Spleen (tissue), 11 donors: ENCODE data around the gene TRIM66. TPM values are rescaled to one million over a fixed set of nuclear protein-coding genes. Genes with fewer than 3 reads are reported as not detected.
"Not testable (repeated sequence)": the region's sequence is repeated elsewhere in the genome, so short reads cannot be mapped to it uniquely, and the experiment has no call there.

Experiments used
- DNase-seq: peaks from one replicate; pipeline ENCODE4 v3.0.0-alpha.2; 2020
- H3K27ac ChIP-seq, 8 donors: fragments of 200-600 bp; sonication (generic) in 7 of 8; 1 replicate in 4 of 8; 2 replicates in 4 of 8; pipeline versions ENCODE4 v1.5.0 to v1.8.0; 2016 to 2021; ENCODE audit warnings: inconsistent platforms in 4 of 8, mild to moderate bottlenecking in 4 of 8, moderate library complexity in 1 of 8
- H3K27me3 ChIP-seq, 7 donors: fragments of 200-600 bp; sonication (generic) in 6 of 7; replicated peaks in 1 of 7; 1 replicate in 4 of 7; 2 replicates in 3 of 7; pipeline versions ENCODE4 v1.5.0 to v1.8.0; 2016 to 2021; ENCODE audit warnings: inconsistent platforms in 3 of 7, mild to moderate bottlenecking in 1 of 7
- H3K36me3 ChIP-seq, 6 donors: fragments of 200-600 bp; sonication (generic) in 5 of 6; 1 replicate in 4 of 6; 2 replicates in 2 of 6; pipeline versions ENCODE4 v1.5.0 to v1.8.0; 2016 to 2021; ENCODE audit warnings: inconsistent platforms in 2 of 6
- H3K4me1 ChIP-seq, 6 donors: fragments of 200-600 bp; sonication (generic) in 5 of 6; 1 replicate in 3 of 6; 2 replicates in 3 of 6; pipeline versions ENCODE4 v1.5.0 to v1.8.0; 2016 to 2021; ENCODE audit warnings: inconsistent platforms in 3 of 6
- H3K4me3 ChIP-seq, 8 donors: fragments of 200-600 bp; sonication (generic) in 7 of 8; 1 replicate in 4 of 8; 2 replicates in 4 of 8; pipeline versions ENCODE4 v1.5.0 to v1.8.0; 2016 to 2021; ENCODE audit warnings: inconsistent platforms in 4 of 8, mild to moderate bottlenecking in 4 of 8, moderate library complexity in 2 of 8
- H3K9me3 ChIP-seq, 8 donors: fragments of 200-600 bp; sonication (generic) in 7 of 8; 1 replicate in 4 of 8; 2 replicates in 4 of 8; pipeline versions ENCODE4 v1.5.0 to v1.8.0; 2016 to 2021; ENCODE audit warnings: inconsistent platforms in 4 of 8
- POLR2A ChIP-seq, 3 donors: fragments of 450-650 bp; IDR thresholded peaks; one replicate each; pipeline ENCODE4 v1.5.1; 2017; ENCODE audit warnings: antibody characterized with exemption in 3 of 3, mild to moderate bottlenecking in 1 of 3
- POLR2AphosphoS5 ChIP-seq, 3 donors: sonication (generic); formaldehyde crosslinking; IDR thresholded peaks; one replicate each; pipeline ENCODE4 v1.5.1; 2017; ENCODE audit warnings: antibody characterized with exemption in 3 of 3
- WGBS, 5 donors: extraction: QIAGEN DNeasy Blood & Tissue Kit in 3 of 5; methylation state at CpG; one replicate each; pipeline versions ENCODE4 v1.1.5 to v1.1.7; 2013 to 2018; 5-methylcytosine and 5-hydroxymethylcytosine counted together
- intact Hi-C: fragments of 100-400 bp; cut with DNase I; formaldehyde crosslinking; loops from one replicate; pipeline ENCODE4 v1.15.0; 2023; ENCODE audit warnings: low total_unique reads
- polyA plus RNA-seq, 3 donors: library from polyadenylated mRNA; stranded (reverse); fragments of 200-250 nt; gene quantifications; one replicate each; pipeline ENCODE4 v1.2.1, GENCODE V29; 2013
- total RNA-seq, 7 donors: library from RNA; depleted of rRNA in 3 of 7; stranded (reverse); fragments of >200 nt in 3 of 7; fragmentation: NEBNext Ultra II Directional in 4 of 7; extraction: Animal tissue kit (Norgen Biotek cat#: 25700) in 4 of 7; gene quantifications; one replicate each; pipeline versions ENCODE4 v1.1.0 to v1.2.1, GENCODE V29; 2016 to 2021
- TF ChIP-seq, protein P1 (sequence below), 11 experiments: fragments of 200-600 bp in 7 of 11; fragments of 450-650 bp in 4 of 11; sonication (generic) in 4 of 11; IDR thresholded peaks in 8 of 11; conservative IDR thresholded peaks in 3 of 11; 1 replicate in 7 of 11; 2 replicates in 4 of 11; pipeline versions ENCODE4 v1.4.0 to v1.8.0; 2016 to 2021; ENCODE audit warnings: antibody characterized with exemption in 11 of 11, inconsistent platforms in 4 of 11, mild to moderate bottlenecking in 1 of 11
- donor health status: healthy with polysubstance abuse.
- donor health status: DM: no; HTN: no; CAD: no; lungs with moderate emphysema.
- donor health status: DM: no; HTN: no; CAD: no.
- donor health status: Bipolar disorder and iron deficiency.
- donor health status: healthy.
- donor health status: DM: no; HTN: no; CAD: no.
- donor health status: DM: yes; HTN: yes; CAD: no.

The TRIM66 gene
- total and polyA plus RNA-seq, 10 donors = 0.86 to 22.8 (median 10.3) TPM

DNA sequence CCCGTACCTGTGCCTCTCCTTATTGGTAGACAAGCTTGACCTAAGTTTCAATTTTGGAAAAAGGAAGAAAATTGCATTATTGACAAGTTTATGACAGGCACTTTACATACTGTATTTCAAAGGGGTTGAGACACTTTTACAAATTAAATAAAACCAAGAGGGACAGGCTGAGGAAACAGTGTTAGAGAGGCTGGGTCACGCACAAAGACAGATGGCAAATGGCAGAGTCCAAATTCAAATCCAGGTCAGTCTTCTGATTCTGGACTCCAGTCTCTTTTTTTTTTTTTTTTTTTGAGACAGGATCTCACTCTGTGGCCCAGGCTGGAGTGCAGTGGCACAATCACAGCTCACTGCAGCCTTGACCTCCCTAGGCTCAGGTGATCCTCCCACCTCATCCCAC is 10.1 kb downstream of the TRIM66 start:
- Histone ChIP-seq H3K27ac (peak overlapping the region in 3 of 8 donors; percentile 14 to 64 (median 54)), H3K4me3 (no peak overlapping the region), H3K9me3 (no peaks in the 10 kb centered on the region), H3K4me1 (peaks cover 0 to 3% (median 0%) of the 10 kb centered on the region in 6 donors), H3K36me3 (peaks cover 0 to 47% (median 17%) of the 10 kb centered on the region in 6 donors), H3K27me3 (no peaks in the 10 kb centered on the region)
- 91 to 97% (median 95%) methylated on average over 2 of the region's 2 CpGs for WGBS, 5 donors
- no peak for DNase-seq
- TF ChIP-seq POLR2AphosphoS5 (IDR thresholded peaks at IDR 0.05) (no peak), POLR2A (IDR thresholded peaks at IDR 0.05) (no peak)
- TF ChIP-seq, protein P1, sequence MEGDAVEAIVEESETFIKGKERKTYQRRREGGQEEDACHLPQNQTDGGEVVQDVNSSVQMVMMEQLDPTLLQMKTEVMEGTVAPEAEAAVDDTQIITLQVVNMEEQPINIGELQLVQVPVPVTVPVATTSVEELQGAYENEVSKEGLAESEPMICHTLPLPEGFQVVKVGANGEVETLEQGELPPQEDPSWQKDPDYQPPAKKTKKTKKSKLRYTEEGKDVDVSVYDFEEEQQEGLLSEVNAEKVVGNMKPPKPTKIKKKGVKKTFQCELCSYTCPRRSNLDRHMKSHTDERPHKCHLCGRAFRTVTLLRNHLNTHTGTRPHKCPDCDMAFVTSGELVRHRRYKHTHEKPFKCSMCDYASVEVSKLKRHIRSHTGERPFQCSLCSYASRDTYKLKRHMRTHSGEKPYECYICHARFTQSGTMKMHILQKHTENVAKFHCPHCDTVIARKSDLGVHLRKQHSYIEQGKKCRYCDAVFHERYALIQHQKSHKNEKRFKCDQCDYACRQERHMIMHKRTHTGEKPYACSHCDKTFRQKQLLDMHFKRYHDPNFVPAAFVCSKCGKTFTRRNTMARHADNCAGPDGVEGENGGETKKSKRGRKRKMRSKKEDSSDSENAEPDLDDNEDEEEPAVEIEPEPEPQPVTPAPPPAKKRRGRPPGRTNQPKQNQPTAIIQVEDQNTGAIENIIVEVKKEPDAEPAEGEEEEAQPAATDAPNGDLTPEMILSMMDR (IDR thresholded peaks at IDR 0.05 in 8 of 11, conservative IDR thresholded peaks at IDR 0.05 in 3 of 11) = no peak
- intact Hi-C loops = no loop called here

DNA sequence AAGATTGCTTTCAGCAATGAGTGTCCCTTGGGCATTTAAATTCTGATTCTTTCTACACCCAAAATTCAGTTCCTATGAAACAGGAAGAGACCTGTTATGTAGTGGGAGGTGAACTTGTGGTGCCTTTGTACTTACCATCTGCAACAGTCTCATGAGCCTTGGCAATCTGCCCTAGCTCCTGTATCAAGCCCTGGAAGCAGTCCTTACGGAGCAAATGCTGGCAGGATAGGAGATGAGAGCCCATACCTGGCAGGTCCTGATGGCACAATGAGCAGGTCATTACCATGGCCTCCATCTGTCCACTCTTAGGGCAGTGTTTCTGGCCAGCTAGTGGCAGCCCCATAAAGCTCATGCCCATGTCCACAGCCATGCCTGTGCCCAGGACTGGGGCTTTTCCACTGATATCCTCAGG is 10.8 kb downstream of the TRIM66 start:
- Histone ChIP-seq H3K4me1 (peaks cover 0 to 3% (median 0%) of the 10 kb centered on the region in 6 donors), H3K4me3 (no peak overlapping the region), H3K36me3 (peaks cover 0 to 40% (median 17%) of the 10 kb centered on the region in 6 donors), H3K9me3 (no peaks in the 10 kb centered on the region), H3K27me3 (no peaks in the 10 kb centered on the region), H3K27ac (peak overlapping the region in 6 of 8 donors; percentile 14 to 64 (median 52))
- intact Hi-C loops = no loop called here
- 0 to 87% (median 0%) methylated on average over 1 of the region's 1 CpG for WGBS, 5 donors
- DNase-seq = no peak
- TF ChIP-seq POLR2A (IDR thresholded peaks at IDR 0.05) = no peak
- TF ChIP-seq, protein P1 (IDR thresholded peaks at IDR 0.05 in 8 of 11, conservative IDR thresholded peaks at IDR 0.05 in 3 of 11) = no peak
- TF ChIP-seq POLR2AphosphoS5 (IDR thresholded peaks at IDR 0.05) = no peak

DNA sequence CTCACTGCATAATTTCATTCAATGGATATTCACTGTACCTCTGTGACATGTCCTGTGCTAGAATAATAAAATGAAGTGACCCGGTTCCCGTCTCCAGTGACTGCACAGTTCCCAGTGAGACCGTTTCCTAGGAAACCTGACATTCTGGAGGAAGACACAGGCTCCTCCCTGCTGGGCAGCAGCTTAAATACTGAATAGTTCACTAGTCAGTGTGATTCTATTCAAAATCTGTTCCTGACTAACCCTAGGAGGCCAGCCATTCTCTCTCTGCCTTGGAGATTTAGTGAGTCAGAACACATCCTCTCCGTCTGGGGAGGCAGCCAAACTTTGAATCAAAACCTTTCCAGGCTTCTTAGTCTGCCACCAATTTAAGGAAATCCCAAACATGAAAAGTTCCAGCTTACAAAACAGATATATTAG is 11.3 kb downstream of the TRIM66 start:
- no peak for DNase-seq
- TF ChIP-seq, protein P1 (IDR thresholded peaks at IDR 0.05 in 8 of 11, conservative IDR thresholded peaks at IDR 0.05 in 3 of 11) = no peak
- TF ChIP-seq POLR2AphosphoS5 (IDR thresholded peaks at IDR 0.05) (no peak), POLR2A (IDR thresholded peaks at IDR 0.05) (no peak)
- Histone ChIP-seq H3K36me3 (peaks cover 0 to 39% (median 17%) of the 10 kb centered on the region in 6 donors), H3K27ac (peak overlapping the region in 5 of 8 donors; percentile 14 to 64 (median 54)), H3K9me3 (no peaks in the 10 kb centered on the region), H3K4me1 (peaks cover 0 to 3% (median 0%) of the 10 kb centered on the region in 6 donors), H3K27me3 (no peaks in the 10 kb centered on the region), H3K4me3 (no peak overlapping the region)
- 56 to 82% (median 76%) methylated on average over 4 of the region's 4 CpGs for WGBS, 5 donors
- intact Hi-C loops = no loop called here

DNA sequence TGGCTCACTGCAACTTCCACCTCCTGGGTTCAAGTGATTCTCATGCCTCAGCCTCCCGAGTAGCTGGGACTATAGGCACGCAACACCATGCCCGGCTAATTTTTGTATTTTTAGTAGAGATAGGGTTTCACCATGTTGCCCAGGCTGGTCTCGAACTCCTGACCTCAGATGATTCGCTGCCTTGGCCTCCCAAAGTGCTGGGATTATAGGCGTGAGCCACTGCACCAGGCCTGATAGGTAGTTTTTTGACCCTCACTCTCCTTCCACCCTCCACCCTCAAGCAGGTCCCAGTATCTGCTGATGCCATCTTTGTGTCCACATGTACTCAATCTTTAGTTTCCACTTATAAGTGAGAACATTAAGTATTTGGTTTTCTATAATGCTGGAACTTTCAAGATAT is 12.4 kb downstream of the TRIM66 start:
- WGBS, 5 donors = 93 to 96% (median 96%) methylated on average over 6 of the region's 6 CpGs
- H3K9me3 ChIP-seq, intact Hi-C loops, DNase-seq, H3K27ac ChIP-seq, H3K27me3 ChIP-seq, H3K4me3 ChIP-seq, H3K4me1 ChIP-seq: not testable (repeated sequence)
- H3K36me3 ChIP-seq = peaks cover 0 to 40% (median 17%) of the 10 kb centered on the region in 6 donors

DNA sequence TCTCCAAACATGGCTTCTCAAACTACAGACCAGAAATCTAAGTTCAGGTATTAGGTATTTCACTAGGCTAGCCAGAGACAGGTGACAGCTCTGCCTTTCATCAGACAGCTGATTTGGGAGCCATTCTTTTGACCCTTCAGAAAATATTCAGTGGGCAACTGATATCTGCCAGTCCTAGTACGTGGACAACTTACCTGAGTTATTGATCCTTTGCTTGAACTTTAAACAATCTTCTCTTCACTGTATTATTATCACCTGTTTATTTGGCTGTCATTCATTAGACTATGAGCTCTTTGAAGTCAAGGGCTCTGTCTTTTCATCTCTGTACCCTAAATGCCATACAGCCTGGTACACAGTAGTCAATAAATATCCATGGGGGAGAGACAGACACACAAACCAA is 17.2 kb downstream of the TRIM66 start:
- no peak overlapping the region for H3K27ac ChIP-seq
- no peaks in the 10 kb centered on the region for H3K4me1 ChIP-seq
- intact Hi-C loops = no loop called here
- no peaks in the 10 kb centered on the region for H3K9me3 ChIP-seq
- WGBS, 5 donors = 92 to 100% (median 97%) methylated on average over 1 of the region's 1 CpG
- TF ChIP-seq POLR2A (IDR thresholded peaks at IDR 0.05) (no peak), POLR2AphosphoS5 (IDR thresholded peaks at IDR 0.05) (no peak)
- TF ChIP-seq, protein P1 (IDR thresholded peaks at IDR 0.05 in 8 of 11, conservative IDR thresholded peaks at IDR 0.05 in 3 of 11) = no peak
- DNase-seq = no peak
- H3K36me3 ChIP-seq = peaks cover 0 to 37% (median 4%) of the 10 kb centered on the region in 6 donors
- no peak overlapping the region for H3K4me3 ChIP-seq
- H3K27me3 ChIP-seq = no peaks in the 10 kb centered on the region
